Panc1 (cell line): ENCODE results near the gene GMPPA.

Experiments
- SIN3A ChIP-seq: IDR thresholded peaks from 2 replicates; pipeline ENCODE4 v1.6.1; 2012; ENCODE audit warnings: low read depth, mild to moderate bottlenecking, low read length, moderate library complexity, borderline replicate concordance; ENCODE audit not compliant: insufficient read depth
- TF ChIP-seq, protein P1 (sequence below): fragments of 450-650 bp; IDR thresholded peaks from 2 replicates; pipeline ENCODE4 v1.5.1; 2017; ENCODE audit warnings: mild to moderate bottlenecking

DNA sequence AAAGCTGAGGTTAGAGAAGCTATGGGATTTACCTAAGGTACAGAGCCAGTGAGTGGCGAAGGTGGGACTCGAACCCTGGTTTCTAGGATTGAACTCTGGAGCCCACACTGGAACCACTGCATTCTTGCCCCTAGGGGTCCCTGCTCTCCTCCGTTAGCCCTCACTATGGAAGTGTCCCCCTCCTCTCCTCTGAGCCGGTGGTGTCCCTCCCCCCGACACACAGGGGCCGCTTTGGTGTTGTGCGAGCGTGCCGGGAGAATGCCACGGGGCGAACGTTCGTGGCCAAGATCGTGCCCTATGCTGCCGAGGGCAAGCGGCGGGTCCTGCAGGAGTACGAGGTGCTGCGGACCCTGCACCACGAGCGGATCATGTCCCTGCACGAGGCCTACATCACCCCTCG lies 8.5 kb upstream of the GMPPA start:
- TF ChIP-seq, protein P1, sequence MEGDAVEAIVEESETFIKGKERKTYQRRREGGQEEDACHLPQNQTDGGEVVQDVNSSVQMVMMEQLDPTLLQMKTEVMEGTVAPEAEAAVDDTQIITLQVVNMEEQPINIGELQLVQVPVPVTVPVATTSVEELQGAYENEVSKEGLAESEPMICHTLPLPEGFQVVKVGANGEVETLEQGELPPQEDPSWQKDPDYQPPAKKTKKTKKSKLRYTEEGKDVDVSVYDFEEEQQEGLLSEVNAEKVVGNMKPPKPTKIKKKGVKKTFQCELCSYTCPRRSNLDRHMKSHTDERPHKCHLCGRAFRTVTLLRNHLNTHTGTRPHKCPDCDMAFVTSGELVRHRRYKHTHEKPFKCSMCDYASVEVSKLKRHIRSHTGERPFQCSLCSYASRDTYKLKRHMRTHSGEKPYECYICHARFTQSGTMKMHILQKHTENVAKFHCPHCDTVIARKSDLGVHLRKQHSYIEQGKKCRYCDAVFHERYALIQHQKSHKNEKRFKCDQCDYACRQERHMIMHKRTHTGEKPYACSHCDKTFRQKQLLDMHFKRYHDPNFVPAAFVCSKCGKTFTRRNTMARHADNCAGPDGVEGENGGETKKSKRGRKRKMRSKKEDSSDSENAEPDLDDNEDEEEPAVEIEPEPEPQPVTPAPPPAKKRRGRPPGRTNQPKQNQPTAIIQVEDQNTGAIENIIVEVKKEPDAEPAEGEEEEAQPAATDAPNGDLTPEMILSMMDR = no peak
- TF ChIP-seq SIN3A = no peak
